ENCODE measurements around the gene OR13A1. TPM values are rescaled to one million over a fixed set of nuclear protein-coding genes. Genes with fewer than 3 reads are reported as not detected.
"Not testable (repeated sequence)": the region's sequence is repeated elsewhere in the genome, so short reads cannot be mapped to it uniquely, and the experiment has no call there.

The OR13A1 gene
- total RNA-seq, 1 experiment from 2014 or later, result 0.15 TPM

DNA sequence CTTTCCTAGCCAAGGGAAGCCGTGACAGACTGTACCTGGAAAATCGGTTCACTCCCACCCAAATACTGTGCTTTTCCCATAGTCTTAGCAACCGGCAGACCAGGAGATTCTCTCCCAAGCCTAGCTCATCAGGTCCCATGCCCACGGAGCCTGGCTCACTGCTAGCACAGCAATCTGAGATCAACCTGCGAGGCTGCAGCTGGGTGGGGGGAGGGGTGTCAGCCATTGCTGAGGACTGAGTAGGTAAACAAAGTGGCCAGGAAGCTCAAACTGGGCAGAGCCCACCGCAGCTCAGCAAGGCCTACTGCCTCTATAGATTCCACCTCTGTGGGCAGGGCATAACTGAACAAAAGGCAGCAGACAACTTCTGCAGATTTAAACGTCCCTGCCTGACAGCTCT lies 43.6 kb upstream of the OR13A1 start:
- DNase-seq (ENCODE audit: low spot score); POLR2A ChIA-PET; H3K36me3 Mint-ChIP-seq; H3K4me3 Mint-ChIP-seq; CTCF ChIA-PET; H3K9me3 Mint-ChIP-seq; H3K27ac Mint-ChIP-seq: not testable (repeated sequence)
- peaks cover 26% of the 10 kb centered on the region for H3K27me3 Mint-ChIP-seq (ENCODE audit: low read depth)
- TF ChIP-seq, protein P1, sequence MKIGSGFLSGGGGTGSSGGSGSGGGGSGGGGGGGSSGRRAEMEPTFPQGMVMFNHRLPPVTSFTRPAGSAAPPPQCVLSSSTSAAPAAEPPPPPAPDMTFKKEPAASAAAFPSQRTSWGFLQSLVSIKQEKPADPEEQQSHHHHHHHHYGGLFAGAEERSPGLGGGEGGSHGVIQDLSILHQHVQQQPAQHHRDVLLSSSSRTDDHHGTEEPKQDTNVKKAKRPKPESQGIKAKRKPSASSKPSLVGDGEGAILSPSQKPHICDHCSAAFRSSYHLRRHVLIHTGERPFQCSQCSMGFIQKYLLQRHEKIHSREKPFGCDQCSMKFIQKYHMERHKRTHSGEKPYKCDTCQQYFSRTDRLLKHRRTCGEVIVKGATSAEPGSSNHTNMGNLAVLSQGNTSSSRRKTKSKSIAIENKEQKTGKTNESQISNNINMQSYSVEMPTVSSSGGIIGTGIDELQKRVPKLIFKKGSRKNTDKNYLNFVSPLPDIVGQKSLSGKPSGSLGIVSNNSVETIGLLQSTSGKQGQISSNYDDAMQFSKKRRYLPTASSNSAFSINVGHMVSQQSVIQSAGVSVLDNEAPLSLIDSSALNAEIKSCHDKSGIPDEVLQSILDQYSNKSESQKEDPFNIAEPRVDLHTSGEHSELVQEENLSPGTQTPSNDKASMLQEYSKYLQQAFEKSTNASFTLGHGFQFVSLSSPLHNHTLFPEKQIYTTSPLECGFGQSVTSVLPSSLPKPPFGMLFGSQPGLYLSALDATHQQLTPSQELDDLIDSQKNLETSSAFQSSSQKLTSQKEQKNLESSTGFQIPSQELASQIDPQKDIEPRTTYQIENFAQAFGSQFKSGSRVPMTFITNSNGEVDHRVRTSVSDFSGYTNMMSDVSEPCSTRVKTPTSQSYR (CRISPR knock-in tag; IDR thresholded peaks at IDR 0.05), result peak; percentile 45; the same call in 1 of the 2 replicates
- TF ChIP-seq ETV6 (CRISPR knock-in tag; IDR thresholded peaks at IDR 0.05) (peak; percentile 23; the same call in 1 of the 2 replicates), FOXK1 (CRISPR knock-in tag; IDR thresholded peaks at IDR 0.05) (peak; percentile 50; the same call in 1 of the 2 replicates), ZNF317 (CRISPR knock-in tag; IDR thresholded peaks at IDR 0.05; ENCODE audit: borderline replicate concordance, low read depth) (peak; percentile 76; the same call in 1 of the 2 replicates)
- H3K4me1 Mint-ChIP-seq, result peaks cover 42% of the 10 kb centered on the region
- ATAC-seq, result peak; percentile 44; the same call in 1 of the 2 replicates

DNA sequence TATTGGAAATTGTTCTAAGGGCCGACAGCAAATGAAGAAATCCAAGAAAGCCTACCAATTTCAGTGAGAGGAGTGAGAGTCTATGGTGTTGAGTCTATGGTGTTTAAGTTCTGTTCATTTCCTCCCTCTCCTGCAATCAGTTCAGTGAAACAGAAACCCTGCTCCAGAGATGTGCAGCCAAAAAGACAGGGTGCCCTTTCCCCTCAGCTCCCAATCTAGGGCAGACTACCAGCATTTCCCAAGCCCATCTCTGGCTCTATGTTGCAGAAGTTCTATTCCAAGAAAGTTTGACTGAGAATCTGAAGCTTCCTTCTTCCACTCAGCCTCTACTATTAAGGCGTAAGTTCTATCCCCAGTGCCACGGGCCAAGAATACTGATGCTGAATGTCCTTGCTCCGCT lies 40.1 kb upstream of the OR13A1 start:
- Mint-ChIP-seq H3K27me3 (ENCODE audit: low read depth) (peaks cover 16% of the 10 kb centered on the region), H3K27ac (no peak overlapping the region), H3K4me3 (no peak overlapping the region), H3K4me1 (peaks cover 20% of the 10 kb centered on the region), H3K36me3 (no peaks in the 10 kb centered on the region), H3K9me3 (peaks cover 4% of the 10 kb centered on the region)
- TF ChIP-seq, protein P2, sequence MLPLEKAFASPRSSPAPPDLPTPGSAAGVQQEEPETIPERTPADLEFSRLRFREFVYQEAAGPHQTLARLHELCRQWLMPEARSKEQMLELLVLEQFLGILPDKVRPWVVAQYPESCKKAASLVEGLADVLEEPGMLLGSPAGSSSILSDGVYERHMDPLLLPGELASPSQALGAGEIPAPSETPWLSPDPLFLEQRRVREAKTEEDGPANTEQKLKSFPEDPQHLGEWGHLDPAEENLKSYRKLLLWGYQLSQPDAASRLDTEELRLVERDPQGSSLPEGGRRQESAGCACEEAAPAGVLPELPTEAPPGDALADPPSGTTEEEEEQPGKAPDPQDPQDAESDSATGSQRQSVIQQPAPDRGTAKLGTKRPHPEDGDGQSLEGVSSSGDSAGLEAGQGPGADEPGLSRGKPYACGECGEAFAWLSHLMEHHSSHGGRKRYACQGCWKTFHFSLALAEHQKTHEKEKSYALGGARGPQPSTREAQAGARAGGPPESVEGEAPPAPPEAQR (CRISPR knock-in tag; IDR thresholded peaks at IDR 0.05), result no peak
- TF ChIP-seq, protein P3, sequence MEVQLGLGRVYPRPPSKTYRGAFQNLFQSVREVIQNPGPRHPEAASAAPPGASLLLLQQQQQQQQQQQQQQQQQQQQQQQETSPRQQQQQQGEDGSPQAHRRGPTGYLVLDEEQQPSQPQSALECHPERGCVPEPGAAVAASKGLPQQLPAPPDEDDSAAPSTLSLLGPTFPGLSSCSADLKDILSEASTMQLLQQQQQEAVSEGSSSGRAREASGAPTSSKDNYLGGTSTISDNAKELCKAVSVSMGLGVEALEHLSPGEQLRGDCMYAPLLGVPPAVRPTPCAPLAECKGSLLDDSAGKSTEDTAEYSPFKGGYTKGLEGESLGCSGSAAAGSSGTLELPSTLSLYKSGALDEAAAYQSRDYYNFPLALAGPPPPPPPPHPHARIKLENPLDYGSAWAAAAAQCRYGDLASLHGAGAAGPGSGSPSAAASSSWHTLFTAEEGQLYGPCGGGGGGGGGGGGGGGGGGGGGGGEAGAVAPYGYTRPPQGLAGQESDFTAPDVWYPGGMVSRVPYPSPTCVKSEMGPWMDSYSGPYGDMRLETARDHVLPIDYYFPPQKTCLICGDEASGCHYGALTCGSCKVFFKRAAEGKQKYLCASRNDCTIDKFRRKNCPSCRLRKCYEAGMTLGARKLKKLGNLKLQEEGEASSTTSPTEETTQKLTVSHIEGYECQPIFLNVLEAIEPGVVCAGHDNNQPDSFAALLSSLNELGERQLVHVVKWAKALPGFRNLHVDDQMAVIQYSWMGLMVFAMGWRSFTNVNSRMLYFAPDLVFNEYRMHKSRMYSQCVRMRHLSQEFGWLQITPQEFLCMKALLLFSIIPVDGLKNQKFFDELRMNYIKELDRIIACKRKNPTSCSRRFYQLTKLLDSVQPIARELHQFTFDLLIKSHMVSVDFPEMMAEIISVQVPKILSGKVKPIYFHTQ (CRISPR knock-in tag; IDR thresholded peaks at IDR 0.05), result no peak
- TF ChIP-seq ZNF416 (CRISPR knock-in tag; IDR thresholded peaks at IDR 0.05) (no peak), ZNF671 (CRISPR knock-in tag; IDR thresholded peaks at IDR 0.05) (no peak), FOXP1 (CRISPR knock-in tag; IDR thresholded peaks at IDR 0.05; ENCODE audit: borderline replicate concordance) (no peak), IRF2 (CRISPR knock-in tag; IDR thresholded peaks at IDR 0.05; ENCODE audit: borderline replicate concordance, low read depth) (no peak), SMAD4 (CRISPR knock-in tag; IDR thresholded peaks at IDR 0.05) (no peak), NFE2L1 (CRISPR knock-in tag; IDR thresholded peaks at IDR 0.05) (no peak), ZNF396 (CRISPR knock-in tag; IDR thresholded peaks at IDR 0.05; ENCODE audit: borderline replicate concordance) (no peak), EMX1 (CRISPR knock-in tag; IDR thresholded peaks at IDR 0.05) (no peak), NR3C1 (CRISPR knock-in tag; conservative IDR thresholded peaks at IDR 0.05; ENCODE audit: low read depth) (no peak)
- TF ChIP-seq, protein P4, sequence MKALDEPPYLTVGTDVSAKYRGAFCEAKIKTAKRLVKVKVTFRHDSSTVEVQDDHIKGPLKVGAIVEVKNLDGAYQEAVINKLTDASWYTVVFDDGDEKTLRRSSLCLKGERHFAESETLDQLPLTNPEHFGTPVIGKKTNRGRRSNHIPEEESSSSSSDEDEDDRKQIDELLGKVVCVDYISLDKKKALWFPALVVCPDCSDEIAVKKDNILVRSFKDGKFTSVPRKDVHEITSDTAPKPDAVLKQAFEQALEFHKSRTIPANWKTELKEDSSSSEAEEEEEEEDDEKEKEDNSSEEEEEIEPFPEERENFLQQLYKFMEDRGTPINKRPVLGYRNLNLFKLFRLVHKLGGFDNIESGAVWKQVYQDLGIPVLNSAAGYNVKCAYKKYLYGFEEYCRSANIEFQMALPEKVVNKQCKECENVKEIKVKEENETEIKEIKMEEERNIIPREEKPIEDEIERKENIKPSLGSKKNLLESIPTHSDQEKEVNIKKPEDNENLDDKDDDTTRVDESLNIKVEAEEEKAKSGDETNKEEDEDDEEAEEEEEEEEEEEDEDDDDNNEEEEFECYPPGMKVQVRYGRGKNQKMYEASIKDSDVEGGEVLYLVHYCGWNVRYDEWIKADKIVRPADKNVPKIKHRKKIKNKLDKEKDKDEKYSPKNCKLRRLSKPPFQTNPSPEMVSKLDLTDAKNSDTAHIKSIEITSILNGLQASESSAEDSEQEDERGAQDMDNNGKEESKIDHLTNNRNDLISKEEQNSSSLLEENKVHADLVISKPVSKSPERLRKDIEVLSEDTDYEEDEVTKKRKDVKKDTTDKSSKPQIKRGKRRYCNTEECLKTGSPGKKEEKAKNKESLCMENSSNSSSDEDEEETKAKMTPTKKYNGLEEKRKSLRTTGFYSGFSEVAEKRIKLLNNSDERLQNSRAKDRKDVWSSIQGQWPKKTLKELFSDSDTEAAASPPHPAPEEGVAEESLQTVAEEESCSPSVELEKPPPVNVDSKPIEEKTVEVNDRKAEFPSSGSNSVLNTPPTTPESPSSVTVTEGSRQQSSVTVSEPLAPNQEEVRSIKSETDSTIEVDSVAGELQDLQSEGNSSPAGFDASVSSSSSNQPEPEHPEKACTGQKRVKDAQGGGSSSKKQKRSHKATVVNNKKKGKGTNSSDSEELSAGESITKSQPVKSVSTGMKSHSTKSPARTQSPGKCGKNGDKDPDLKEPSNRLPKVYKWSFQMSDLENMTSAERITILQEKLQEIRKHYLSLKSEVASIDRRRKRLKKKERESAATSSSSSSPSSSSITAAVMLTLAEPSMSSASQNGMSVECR (CRISPR knock-in tag; IDR thresholded peaks at IDR 0.05; ENCODE audit: borderline replicate concordance), result no peak
- TF ChIP-seq, protein P5, sequence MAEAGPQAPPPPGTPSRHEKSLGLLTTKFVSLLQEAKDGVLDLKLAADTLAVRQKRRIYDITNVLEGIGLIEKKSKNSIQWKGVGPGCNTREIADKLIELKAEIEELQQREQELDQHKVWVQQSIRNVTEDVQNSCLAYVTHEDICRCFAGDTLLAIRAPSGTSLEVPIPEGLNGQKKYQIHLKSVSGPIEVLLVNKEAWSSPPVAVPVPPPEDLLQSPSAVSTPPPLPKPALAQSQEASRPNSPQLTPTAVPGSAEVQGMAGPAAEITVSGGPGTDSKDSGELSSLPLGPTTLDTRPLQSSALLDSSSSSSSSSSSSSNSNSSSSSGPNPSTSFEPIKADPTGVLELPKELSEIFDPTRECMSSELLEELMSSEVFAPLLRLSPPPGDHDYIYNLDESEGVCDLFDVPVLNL (CRISPR knock-in tag; IDR thresholded peaks at IDR 0.05; ENCODE audit: borderline replicate concordance, low read depth), result no peak
- TF ChIP-seq, protein P6, sequence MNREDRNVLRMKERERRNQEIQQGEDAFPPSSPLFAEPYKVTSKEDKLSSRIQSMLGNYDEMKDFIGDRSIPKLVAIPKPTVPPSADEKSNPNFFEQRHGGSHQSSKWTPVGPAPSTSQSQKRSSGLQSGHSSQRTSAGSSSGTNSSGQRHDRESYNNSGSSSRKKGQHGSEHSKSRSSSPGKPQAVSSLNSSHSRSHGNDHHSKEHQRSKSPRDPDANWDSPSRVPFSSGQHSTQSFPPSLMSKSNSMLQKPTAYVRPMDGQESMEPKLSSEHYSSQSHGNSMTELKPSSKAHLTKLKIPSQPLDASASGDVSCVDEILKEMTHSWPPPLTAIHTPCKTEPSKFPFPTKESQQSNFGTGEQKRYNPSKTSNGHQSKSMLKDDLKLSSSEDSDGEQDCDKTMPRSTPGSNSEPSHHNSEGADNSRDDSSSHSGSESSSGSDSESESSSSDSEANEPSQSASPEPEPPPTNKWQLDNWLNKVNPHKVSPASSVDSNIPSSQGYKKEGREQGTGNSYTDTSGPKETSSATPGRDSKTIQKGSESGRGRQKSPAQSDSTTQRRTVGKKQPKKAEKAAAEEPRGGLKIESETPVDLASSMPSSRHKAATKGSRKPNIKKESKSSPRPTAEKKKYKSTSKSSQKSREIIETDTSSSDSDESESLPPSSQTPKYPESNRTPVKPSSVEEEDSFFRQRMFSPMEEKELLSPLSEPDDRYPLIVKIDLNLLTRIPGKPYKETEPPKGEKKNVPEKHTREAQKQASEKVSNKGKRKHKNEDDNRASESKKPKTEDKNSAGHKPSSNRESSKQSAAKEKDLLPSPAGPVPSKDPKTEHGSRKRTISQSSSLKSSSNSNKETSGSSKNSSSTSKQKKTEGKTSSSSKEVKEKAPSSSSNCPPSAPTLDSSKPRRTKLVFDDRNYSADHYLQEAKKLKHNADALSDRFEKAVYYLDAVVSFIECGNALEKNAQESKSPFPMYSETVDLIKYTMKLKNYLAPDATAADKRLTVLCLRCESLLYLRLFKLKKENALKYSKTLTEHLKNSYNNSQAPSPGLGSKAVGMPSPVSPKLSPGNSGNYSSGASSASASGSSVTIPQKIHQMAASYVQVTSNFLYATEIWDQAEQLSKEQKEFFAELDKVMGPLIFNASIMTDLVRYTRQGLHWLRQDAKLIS (CRISPR knock-in tag; IDR thresholded peaks at IDR 0.05; ENCODE audit: borderline replicate concordance), result no peak
- DNase-seq (ENCODE audit: low spot score) (no peak), ATAC-seq (no peak)
- CTCF ChIA-PET, result no interaction called here
- POLR2A ChIA-PET, result no interaction called here
